LHCN-M2 (cell line): ENCODE data around the gene PEX10. TPM values are rescaled to one million over a fixed set of nuclear protein-coding genes. Genes with fewer than 3 reads are reported as not detected.
"Not testable (repeated sequence)": the region's sequence is repeated elsewhere in the genome, so short reads cannot be mapped to it uniquely, and the experiment has no call there.

Experiments
- DNase-seq: peaks from one replicate; pipeline ENCODE4 v3.0.0-alpha.2; 2012; ENCODE audit warnings: low read depth
- polyA plus RNA-seq: library from polyadenylated mRNA; unstranded; fragments of >200 nt; gene quantifications from one replicate; pipeline ENCODE4 v1.2.1, GENCODE V29; 2012; ENCODE audit warnings: missing spikeins
- total RNA-seq: library from RNA; depleted of rRNA; stranded (reverse); fragments of >200 nt; gene quantifications from 2 replicates; pipeline ENCODE4 v1.2.3, GENCODE V29; 2014; rRNA removed

Gene PEX10
- total RNA-seq, result 47.9 and 51.6 TPM in 2 replicates
- polyA plus RNA-seq, result 32.0 TPM

DNA sequence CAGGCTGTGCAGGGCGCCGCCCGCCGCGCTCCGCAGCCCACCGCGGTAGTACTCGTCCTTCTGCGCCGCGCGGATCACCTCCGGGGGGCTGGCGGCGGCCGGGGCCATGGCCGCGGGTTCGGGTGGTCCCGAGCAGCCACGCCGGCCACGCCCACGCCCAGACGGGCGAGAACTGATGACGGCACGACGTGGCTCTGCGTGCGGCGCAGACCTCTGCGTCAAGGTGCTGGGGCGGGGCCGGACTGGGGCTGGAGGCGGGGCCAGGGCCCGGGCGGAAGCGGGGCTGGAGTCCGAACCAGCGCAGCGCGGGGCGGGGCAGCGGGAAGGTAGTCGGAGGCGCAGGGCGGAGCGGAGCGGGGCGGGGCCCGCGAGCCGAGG is at the start of gene PEX10:
Gene PEX10 (minus strand): TSS at position 170 of the 378 bp plus-strand sequence. CDS start 62 bp downstream, at position 108.
- peak; percentile 90 for DNase-seq

GRCh38 chr1:2460996-2461751 is 48.8 kb upstream of the PEX10 start:
- DNase-seq, result no peak

GRCh38 chr1:2460203-2460602 is 47.8 kb upstream of the PEX10 start:
- no peak for DNase-seq

GRCh38 chr1:2459757-2460156 is 47.4 kb upstream of the PEX10 start:
- DNase-seq, result peak; percentile 31

DNA sequence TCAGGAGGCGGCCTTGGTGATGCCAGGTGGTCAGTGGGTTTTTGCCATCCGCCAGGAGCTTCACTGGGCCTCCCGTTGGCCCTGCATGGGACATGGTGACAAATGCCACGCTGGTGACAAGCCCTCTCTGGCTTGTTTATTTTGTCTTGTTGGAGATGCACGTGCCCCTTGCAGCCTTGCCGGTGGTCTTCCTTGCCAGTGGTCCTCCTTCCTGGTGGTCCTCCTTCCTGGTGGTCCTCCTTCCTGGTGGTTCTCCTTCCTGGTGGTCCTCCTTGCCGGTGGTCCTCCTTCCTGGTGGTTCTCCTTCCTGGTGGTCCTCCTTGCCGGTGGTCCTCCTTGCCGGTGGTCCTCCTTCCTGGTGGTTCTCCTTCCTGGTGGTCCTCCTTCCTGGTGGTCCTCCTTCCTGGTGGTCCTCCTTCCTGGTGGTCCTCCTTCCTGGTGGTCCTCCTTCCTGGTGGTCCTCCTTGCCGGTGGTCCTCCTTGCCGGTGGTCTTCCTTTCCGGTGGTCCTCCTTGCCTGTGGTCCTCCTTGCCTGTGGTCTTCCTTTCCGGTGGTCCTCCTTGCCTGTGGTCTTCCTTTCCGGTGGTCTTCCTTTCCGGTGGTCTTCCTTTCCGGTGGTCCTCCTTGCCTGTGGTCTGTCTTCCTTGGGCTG is 46.9 kb upstream of the PEX10 start:
- DNase-seq, result not testable (repeated sequence)

GRCh38 chr1:2458687-2459086 is 46.3 kb upstream of the PEX10 start:
- DNase-seq, result no peak

DNA sequence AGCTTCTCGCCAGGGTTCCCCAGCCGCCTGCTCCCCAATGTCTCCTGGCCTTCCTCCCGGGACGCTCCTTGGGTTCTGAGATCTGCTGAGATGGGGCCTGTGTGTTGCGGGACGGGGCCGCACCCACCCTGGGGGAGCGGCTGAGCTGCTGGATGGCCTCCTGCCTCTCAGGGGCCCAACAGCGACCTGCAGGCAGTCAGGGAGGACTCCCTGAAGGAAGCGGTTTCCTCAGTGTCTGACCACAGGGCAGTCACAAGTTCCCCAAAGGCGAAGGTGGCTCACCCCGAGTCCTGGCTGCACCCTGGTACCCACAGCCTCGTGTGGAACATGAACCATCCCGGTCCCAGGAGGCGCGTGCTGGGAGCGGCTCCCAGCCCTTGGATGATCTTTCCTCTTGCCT is 45.1 kb upstream of the PEX10 start:
- no peak for DNase-seq

DNA sequence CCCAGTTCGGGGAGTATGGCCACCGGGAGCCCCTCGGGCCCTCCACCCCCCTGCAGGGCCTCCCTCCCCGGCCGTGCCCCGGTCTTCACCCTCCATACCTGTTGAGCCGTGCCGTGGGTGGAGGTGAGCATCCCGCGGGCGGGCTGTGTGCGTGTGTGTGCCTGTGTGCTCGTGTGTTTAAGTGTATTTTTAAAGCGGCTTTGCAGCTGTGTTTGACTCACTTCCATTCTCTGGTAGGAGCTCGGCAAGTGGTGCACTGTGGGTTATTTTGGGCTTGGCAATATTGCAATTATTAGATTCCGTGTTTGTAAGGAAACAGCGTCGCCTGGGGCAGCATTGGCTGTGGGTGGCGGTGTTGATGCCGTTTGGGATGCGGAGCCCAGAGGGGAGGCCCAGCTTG is 43.4 kb upstream of the PEX10 start:
- no peak for DNase-seq

GRCh38 chr1:2454227-2454626 is 41.9 kb upstream of the PEX10 start:
- DNase-seq, result no peak

DNA sequence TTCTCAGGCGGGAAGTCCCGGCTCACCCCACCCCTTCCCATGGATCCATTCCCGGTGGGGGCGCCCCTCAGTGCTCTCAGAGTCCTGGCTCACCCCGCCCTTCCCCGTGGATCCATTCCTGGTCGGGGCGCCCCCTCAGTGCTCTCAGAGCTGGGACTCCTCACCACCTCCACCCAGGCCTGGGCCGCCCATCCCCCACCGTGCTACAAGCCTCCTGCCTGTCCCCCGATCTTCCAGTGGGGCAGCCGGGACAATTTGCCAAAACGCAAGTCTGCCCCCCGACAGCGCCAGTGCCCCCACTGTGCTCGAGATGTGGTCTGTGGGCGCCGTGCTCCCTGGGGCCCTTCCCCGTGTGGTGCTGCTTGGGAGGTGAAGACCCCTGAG is 40.6 kb upstream of the PEX10 start:
- no peak for DNase-seq

- no peak for DNase-seq
These were observed 40.0 kb upstream of the PEX10 start for GRCh38 chr1:2452201-2452931.

- peak; percentile 82 for DNase-seq
These were observed 39.4 kb upstream of the PEX10 start for GRCh38 chr1:2451741-2452140.

DNA sequence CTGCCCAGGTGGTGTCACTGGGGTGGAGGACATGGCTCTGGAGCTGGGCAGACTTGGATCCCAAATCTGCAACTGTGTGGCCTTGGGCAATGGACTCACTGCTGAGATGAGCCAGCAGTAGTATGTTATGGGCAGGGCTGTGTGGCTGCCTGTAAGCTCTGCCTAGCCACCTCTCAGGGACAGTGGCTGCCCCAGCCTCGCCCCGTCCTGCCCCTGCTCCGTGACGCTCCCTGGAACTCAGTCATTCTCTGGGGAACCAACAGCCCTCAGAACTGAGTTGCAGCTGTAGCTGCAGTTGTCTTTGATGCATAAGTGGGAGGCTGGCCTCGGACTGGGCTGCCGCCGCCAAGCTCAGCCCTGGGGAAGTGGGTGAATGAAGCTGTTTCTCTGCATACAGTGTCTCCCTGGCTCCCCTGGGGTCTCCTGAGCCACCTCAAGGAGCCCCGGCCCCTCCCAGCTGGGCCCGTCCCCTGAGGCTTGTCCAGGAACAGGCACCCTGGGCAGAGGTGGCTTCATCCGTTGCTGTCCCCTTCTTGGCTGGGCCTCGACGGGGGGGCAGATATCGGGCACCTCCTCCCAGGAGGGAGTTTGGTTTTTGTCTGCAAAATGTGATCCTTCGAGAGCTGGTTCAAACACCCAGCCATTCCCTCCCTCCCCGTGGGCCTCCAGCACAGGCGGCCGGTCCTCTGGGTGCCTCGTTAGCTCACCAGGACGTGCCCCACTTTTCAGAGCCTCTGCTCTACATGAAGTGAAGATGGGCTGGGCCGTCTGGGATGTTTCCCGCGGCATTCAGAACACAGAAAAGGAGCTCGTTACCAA is 37.5 kb upstream of the PEX10 start:
- peak; percentile 42 for DNase-seq

GRCh38 chr1:2448098-2448445 is 35.7 kb upstream of the PEX10 start:
- DNase-seq, result peak; percentile 42

DNA sequence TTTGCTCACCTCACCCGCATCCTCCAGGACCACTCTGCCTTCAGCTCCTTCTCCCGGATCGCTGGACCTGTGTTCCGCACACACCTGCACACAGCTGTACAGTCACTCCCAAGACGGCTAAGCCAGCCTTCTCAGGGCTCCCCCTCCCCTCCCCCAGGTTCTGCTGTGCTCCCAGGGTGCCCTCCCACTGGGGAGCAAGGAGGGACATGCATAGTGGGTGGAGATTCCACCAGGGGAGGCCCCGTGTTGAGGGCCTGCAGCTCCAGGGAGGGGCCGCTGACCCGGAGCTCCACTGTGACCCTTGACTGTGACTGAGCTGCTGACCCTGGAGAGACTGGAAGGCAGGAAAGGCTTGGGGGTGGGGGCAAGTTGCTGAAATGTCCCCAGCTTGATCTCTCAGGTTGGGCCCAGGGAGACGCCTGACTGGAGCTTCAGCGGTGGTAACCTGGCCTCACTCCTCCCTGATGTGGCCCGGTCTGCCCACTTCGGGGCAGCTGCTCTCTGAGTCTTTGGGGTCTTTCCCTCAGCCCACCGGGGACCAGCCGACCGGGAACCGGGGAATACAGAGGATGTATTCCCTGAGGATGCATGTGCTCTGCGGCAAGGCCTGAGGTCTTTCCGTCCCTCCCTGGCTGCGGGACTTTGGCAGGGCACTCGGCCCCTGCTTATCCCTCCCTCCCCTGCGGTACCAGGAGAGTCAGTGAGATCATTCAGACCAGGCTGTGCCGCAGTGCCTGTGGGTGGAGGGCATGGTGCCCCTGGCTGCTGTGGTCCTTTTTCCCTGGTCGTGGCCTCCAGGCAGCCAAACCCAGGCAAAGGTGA is 35.1 kb upstream of the PEX10 start:
- DNase-seq, result no peak

- no peak for DNase-seq
These were observed 34.5 kb upstream of the PEX10 start for GRCh38 chr1:2446861-2447260.

DNA sequence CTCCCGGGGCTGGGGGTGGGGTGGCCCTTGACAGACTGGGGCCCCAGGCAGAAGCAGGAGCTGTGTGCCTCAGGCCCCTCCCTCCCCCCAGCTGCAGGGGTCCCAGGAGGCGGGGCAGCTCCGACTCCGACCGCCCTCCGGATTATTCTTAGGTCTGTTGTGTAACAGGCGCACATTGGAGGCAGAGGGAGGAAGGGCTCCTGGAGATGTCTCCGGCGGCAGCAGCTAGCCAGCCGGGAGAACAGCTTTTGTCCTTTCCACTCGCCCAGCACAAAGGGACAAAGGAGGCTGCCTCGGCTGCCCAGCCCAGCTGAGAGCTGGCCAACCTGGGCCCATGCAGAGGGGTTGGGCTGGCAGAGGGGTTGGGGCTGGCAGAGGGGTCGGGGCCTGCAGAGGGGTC is 34.0 kb upstream of the PEX10 start:
- no peak for DNase-seq

- no peak for DNase-seq
These were observed 33.5 kb upstream of the PEX10 start for GRCh38 chr1:2445823-2446215.

DNA sequence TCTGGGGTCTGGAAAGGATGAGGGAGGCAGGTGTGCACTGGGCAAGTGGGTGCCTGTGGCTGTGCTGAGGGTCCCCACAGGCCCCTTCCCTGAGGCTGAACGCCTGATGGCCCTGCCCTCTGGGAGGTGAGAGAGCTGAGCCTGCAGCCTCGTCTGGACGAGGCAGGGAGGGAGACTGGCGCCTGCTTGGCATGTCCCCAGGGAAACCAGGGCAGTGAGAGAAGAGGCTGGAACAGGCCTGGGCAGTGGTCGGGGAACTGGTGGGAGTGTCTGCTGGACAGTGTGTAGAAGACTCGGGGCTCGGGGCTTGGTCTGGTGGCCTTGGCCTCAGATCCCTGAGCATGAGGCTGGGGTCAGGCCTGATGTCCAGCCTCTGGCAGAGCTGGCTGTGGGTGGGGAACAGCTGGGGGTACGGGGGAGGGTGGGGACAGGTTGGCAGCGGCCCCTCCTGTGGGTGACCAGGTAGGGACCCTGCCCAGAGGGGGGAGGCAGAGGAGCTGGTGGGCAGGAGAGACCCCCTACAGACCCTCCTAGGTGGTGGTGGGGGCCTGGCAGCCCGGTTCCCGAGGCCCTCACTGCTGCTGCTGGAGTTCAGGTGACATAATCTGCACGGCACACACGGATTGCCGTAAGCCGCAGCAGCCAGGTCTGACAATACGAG is 32.9 kb upstream of the PEX10 start:
- no peak for DNase-seq

GRCh38 chr1:2444138-2444591 is 31.8 kb upstream of the PEX10 start:
- DNase-seq, result no peak
